Measurements from ENCODE around the gene CDH16. TPM values are rescaled to one million over a fixed set of nuclear protein-coding genes. Genes with fewer than 3 reads are reported as not detected.

Gene CDH16
- total and polyA plus RNA-seq, 2 donors (not counting 3 experiments of a cell fraction or from before 2014, with no cell fraction given), result not detected

DNA sequence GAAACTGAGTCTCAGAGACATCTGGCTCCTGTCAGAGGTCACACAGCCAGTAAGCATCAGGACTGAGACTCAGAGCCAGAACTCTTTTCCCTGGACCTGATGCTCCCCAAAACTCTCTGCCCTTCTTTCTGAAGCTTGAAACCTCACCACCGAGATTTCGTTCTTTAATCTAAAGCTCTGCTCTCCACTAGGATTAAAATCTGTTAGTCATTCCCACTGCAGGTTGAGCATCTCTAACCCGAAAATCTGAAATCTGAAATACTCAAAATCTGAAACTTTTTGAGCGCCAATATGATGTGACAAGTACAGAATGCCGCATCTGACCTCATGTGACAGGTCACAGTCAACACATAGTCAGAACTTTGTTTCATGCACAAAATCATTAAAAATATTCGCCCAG, 2.2 kb downstream of the CDH16 start:
- H2AFZ ChIP-seq (ENCODE audit: low read depth, low read length), result no peak overlapping the region
- ChIA-PET POLR2A (no interaction called here), CTCF (interaction anchor here (0.7 to 1.0 kb wide), 3 partner anchors 10 to 28 kb away, joined by 3 to 4 read pairs (median 3); no protein-coding TSS in a partner anchor)
- H3K27me3 ChIP-seq (ENCODE audit: control insufficient read depth in 2 of 2, insufficient read depth in 2 of 2, low read length in 2 of 2), result peaks cover 8 to 19% of the 10 kb centered on the region in 2 experiments
- no peaks in the 10 kb centered on the region for H3K4me1 ChIP-seq (ENCODE audit: control insufficient read depth, extremely low read depth, insufficient read depth, low read length)
- H3K27ac ChIP-seq (ENCODE audit: insufficient read depth, low read depth, low read length), result no peak overlapping the region
- H3K36me3 ChIP-seq (ENCODE audit: control insufficient read depth in 2 of 2, extremely low read depth in 1 of 2, insufficient read depth in 2 of 2, low read length in 2 of 2), result no peaks in the 10 kb centered on the region
- H3K79me2 ChIP-seq (ENCODE audit: control insufficient read depth, insufficient read depth, low read length), result no peaks in the 10 kb centered on the region
- H3K4me2 ChIP-seq (ENCODE audit: insufficient read depth, low read length), result no peak overlapping the region
- no peak for TF ChIP-seq POLR2A (IDR thresholded peaks at IDR 0.05; ENCODE audit: low read depth, low read length)
- no peak for TF ChIP-seq GATA2 (IDR thresholded peaks at IDR 0.05; ENCODE audit: insufficient read depth, insufficient read length, low read depth, low read length)
- TF ChIP-seq FOS (IDR thresholded peaks at IDR 0.05; ENCODE audit: borderline replicate concordance, insufficient read depth, low read length), result no peak
- TF ChIP-seq JUN (IDR thresholded peaks at IDR 0.05; ENCODE audit: borderline replicate concordance, insufficient read depth, insufficient read length, low read depth), result no peak
- TF ChIP-seq, protein P1, sequence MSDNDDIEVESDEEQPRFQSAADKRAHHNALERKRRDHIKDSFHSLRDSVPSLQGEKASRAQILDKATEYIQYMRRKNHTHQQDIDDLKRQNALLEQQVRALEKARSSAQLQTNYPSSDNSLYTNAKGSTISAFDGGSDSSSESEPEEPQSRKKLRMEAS (IDR thresholded peaks at IDR 0.05; ENCODE audit: insufficient read depth, insufficient read length), result no peak
- TF ChIP-seq POLR2AphosphoS5 (IDR thresholded peaks at IDR 0.05; ENCODE audit: insufficient read depth, low read depth, low read length), result no peak
- TF ChIP-seq MYC (IDR thresholded peaks at IDR 0.05; ENCODE audit: low read depth, low read length), result no peak
- TF ChIP-seq EZH2 (IDR thresholded peaks at IDR 0.05; ENCODE audit: borderline replicate concordance, low read depth, low read length, severe bottlenecking), result no peak
- TF ChIP-seq, protein P2, sequence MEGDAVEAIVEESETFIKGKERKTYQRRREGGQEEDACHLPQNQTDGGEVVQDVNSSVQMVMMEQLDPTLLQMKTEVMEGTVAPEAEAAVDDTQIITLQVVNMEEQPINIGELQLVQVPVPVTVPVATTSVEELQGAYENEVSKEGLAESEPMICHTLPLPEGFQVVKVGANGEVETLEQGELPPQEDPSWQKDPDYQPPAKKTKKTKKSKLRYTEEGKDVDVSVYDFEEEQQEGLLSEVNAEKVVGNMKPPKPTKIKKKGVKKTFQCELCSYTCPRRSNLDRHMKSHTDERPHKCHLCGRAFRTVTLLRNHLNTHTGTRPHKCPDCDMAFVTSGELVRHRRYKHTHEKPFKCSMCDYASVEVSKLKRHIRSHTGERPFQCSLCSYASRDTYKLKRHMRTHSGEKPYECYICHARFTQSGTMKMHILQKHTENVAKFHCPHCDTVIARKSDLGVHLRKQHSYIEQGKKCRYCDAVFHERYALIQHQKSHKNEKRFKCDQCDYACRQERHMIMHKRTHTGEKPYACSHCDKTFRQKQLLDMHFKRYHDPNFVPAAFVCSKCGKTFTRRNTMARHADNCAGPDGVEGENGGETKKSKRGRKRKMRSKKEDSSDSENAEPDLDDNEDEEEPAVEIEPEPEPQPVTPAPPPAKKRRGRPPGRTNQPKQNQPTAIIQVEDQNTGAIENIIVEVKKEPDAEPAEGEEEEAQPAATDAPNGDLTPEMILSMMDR (IDR thresholded peaks at IDR 0.05; ENCODE audit: extremely low read depth in 1 of 2, insufficient read depth in 1 of 2, low read depth in 1 of 2, low read length in 2 of 2), result no peak
- no TSS peak for BruUV-seq (replicated peaks)
- no peak for FAIRE-seq
- no peak overlapping the region for H3K4me3 ChIP-seq (replicated peaks in 1 of 3; ENCODE audit: insufficient read depth in 1 of 3, low read depth in 1 of 3, low read length in 3 of 3)
- no peak for DNase-seq (ENCODE audit: low read depth, low spot score)
- no peaks in the 10 kb centered on the region for H3K9me3 ChIP-seq (replicated peaks; ENCODE audit: control insufficient read depth, insufficient read depth, low read length)
- H4K20me1 ChIP-seq (replicated peaks; ENCODE audit: control insufficient read depth, extremely low read depth, insufficient read depth, low read length), result no peaks in the 10 kb centered on the region
- intact Hi-C loops (cut with micrococcal nuclease), result no loop called here
- H3K9me1 ChIP-seq (replicated peaks; ENCODE audit: control insufficient read depth, extremely low read depth, insufficient read depth, low read length), result no peaks in the 10 kb centered on the region
- no peak overlapping the region for H3K9ac ChIP-seq (replicated peaks; ENCODE audit: extremely low read depth, insufficient read depth, low read length)
- dilution Hi-C loops (cut with MboI; ENCODE audit: extremely low pct_ligation_motif_present, low sequenced_read_pairs), result no loop called here
